ENCODE measurements around the gene DIAPH1.

The DIAPH1 gene

DNA sequence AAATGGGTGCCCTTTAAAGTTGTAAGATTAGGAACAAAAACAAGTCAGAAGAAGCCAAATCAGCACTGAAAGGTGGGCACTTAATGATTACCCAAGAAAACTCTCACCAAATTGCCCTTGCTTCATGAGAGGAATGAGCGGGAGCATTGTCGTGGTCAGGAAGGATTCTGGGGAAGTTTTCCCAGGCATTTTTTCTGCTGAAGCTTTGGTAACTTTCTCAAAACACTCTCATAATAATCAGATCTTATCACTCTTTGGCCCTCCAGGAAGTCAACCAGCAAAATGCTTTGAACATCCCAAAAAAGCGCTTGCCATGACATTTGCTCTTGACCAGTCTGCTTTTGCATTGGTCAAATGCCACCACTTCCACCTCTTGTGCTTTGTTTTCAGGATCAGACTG is 153.4 kb downstream of the DIAPH1 start:
- no peak for TF ChIP-seq SPI1 (IDR thresholded peaks at IDR 0.05; ENCODE audit: low read depth, low read length)
- TF ChIP-seq PAX5 (IDR thresholded peaks at IDR 0.05; ENCODE audit: insufficient read depth, low read length, severe bottlenecking): no peak
- no peak for TF ChIP-seq POLR2A (IDR thresholded peaks at IDR 0.05; ENCODE audit: low read depth, low read length)
- TF ChIP-seq POU2F2 (IDR thresholded peaks at IDR 0.05; ENCODE audit: low read depth, low read length): no peak
- DNase-seq (ENCODE audit: insufficient read length, low spot score) (no peak), FAIRE-seq (no peak)

Measured in GM12891 (cell line).